ENCODE measurements around the gene ZC3H7B.
A peak's percentile ranks its signal among the peaks of the same experiment; 100 is the strongest.

The ZC3H7B gene

DNA sequence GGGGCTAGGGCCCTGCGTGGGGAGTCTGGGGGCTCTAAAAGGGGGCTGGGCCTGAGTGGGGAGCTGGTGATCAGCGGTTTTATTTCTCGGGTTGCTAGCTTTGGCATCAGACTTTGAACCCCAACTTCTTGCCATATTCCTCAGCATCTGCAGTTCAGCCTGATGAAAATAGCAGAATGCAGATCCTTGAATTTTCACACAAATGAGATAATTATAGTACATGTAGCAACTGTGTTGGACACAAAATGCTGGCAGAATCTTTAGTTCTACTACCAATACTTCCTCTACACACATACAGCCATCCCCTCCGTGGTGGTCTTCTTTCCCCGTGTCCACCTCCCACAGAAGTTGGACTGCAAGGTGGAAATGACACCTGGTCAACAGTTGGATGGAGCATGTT lies 1.5 kb downstream of the ZC3H7B start:
- H3K4me3 ChIP-seq (ENCODE audit: low read depth, low read length), result peak overlapping the region; percentile 93
- TF ChIP-seq, protein P1, sequence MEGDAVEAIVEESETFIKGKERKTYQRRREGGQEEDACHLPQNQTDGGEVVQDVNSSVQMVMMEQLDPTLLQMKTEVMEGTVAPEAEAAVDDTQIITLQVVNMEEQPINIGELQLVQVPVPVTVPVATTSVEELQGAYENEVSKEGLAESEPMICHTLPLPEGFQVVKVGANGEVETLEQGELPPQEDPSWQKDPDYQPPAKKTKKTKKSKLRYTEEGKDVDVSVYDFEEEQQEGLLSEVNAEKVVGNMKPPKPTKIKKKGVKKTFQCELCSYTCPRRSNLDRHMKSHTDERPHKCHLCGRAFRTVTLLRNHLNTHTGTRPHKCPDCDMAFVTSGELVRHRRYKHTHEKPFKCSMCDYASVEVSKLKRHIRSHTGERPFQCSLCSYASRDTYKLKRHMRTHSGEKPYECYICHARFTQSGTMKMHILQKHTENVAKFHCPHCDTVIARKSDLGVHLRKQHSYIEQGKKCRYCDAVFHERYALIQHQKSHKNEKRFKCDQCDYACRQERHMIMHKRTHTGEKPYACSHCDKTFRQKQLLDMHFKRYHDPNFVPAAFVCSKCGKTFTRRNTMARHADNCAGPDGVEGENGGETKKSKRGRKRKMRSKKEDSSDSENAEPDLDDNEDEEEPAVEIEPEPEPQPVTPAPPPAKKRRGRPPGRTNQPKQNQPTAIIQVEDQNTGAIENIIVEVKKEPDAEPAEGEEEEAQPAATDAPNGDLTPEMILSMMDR (IDR thresholded peaks at IDR 0.05; ENCODE audit: low read depth, low read length), result no peak

DNA sequence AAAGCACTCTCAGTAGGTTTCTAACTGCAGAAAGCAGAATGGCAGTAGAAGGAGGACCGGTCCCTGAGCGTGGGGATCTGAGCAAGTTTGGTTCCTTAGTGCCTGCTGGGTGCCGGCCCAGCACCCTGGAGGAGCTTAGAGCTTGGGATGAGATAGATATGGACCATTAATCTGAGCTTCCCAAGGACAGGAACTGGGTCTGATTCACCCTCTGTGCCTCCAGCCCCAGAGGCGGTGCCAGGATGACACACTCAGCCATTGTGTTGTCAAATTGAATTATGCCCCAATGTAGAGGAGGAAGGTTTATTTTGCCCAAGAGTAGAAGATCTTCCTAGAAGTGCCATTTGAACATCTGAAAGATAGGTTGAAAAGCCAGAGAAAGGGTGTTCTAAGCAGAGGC lies 4.3 kb downstream of the ZC3H7B start:
- TF ChIP-seq, protein P1 (IDR thresholded peaks at IDR 0.05; ENCODE audit: low read depth, low read length), result no peak
- no peak overlapping the region for H3K4me3 ChIP-seq (ENCODE audit: low read depth, low read length)

DNA sequence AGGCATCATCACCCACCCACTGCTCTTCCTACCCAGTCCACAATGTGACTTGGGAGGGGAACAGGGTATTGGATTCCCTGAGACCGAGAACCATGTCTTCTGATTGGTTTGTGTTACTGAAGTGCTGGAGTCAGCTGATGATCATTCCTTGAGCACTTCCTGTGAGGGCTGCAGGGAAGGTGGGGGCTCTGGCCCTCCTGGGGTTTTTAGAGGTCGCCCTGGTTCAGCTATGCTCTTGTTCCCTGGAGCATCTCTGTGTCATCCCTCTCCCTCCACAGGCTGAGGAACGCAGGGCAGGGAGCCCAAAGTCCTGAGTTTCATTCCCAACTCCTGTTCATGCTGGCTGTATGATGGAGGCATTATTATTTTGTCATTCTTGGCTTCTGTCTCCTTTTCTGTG lies 6.7 kb downstream of the ZC3H7B start:
- H3K4me3 ChIP-seq (ENCODE audit: low read depth, low read length), result no peak overlapping the region
- TF ChIP-seq, protein P1 (IDR thresholded peaks at IDR 0.05; ENCODE audit: low read depth, low read length), result no peak

DNA sequence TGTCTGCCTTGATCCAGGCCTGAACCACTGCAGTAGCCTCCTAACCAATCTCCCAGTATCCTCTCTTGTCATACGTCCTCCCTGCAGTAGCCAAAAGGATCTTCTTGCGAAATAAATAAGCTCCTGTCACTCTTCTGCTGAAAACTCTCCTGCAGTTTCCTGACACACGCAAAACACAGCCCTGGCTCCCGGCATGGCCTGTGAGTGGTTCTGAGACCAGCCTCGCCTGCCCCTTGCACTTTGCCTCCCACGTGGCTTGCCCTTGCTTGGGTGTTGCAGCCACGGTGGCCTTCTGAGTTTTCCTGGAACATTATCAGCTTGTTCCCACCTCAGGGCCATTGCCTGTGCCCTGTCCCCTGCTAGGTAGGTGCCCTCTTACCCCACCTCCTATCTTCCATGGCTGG lies 7.2 kb downstream of the ZC3H7B start:
- no peak overlapping the region for H3K4me3 ChIP-seq (ENCODE audit: low read depth, low read length)
- TF ChIP-seq, protein P1 (IDR thresholded peaks at IDR 0.05; ENCODE audit: low read depth, low read length), result no peak

DNA sequence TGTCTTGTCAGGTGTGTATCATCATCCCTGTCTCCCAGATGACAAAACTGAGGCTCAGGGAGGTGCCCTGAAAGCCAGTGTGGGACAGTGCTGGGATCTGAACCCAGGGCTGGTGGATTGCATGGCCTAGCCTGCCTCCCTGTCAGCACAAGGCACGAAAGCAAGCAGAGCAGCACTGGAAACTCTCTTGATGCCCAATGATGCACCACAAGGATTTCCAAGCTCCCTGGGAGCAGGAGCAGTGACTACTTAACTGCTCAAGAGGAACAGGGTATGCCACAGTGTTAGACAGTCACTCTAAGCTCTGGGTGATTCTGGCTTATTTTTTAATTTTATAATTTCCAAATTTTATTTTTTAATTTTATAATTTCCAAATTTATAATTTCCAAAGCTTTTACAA lies 9.0 kb downstream of the ZC3H7B start:
- TF ChIP-seq, protein P1 (IDR thresholded peaks at IDR 0.05; ENCODE audit: low read depth, low read length), result no peak
- no peak overlapping the region for H3K4me3 ChIP-seq (ENCODE audit: low read depth, low read length)

DNA sequence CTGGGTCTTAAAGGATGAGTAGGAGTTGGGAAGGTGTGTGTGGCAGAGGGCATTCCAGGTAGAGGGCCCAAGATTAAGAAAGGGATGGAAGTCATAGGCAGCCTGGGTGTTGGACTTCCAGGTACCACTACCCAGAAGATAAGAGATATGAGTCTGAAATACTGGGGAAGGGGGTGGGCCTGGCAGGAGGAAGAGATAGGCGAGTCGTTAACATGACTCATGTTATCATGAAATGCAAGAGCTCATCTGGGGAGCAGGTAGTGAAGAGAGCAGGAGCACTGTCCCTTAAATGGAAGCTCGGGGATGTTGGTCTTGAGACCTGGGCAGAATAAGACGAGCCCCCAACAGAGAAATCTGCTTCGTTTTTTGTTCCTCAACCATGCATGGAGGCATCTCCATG lies 10.2 kb downstream of the ZC3H7B start:
- H3K4me3 ChIP-seq (ENCODE audit: low read depth, low read length), result no peak overlapping the region
- TF ChIP-seq, protein P1 (IDR thresholded peaks at IDR 0.05; ENCODE audit: low read depth, low read length), result no peak

DNA sequence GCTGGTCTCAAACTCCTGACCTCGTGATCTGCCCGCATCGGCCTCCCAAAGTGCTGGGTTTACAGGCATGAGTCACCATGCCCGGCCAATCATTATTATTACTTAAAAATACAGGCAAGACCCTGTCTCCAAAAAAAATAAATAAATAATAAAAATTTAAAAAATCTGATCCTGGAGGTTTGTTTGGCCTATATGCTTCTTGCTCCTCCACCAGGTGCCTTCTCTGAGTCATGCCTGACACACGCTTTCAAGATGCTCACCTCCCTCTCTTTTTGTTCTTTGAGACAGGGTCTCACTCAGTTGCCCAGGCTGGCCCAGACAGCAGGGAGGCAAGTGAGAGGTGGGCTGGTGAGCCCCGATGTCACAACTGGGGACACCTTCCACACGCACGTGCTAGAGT lies 13.5 kb downstream of the ZC3H7B start:
- H3K4me3 ChIP-seq (ENCODE audit: low read depth, low read length), result no peak overlapping the region
- TF ChIP-seq, protein P1 (IDR thresholded peaks at IDR 0.05; ENCODE audit: low read depth, low read length), result no peak

Data from WI38 (cell line).